HepG2 (cell line): ENCODE data around the gene SLC16A6. TPM values are rescaled to one million over a fixed set of nuclear protein-coding genes. Genes with fewer than 3 reads are reported as not detected.

Experiments used
- BHLHE40 ChIP-seq: IDR thresholded peaks from 2 replicates; pipeline ENCODE4 v1.6.1; 2011; ENCODE audit warnings: low read length, improper control_type of control experiment
- FUBP1 ChIP-seq: sonication (generic); formaldehyde crosslinking; IDR thresholded peaks from 2 replicates; pipeline ENCODE4 v1.5.1; 2020; ENCODE audit warnings: missing genetic modification reagents, mild to moderate bottlenecking, borderline replicate concordance
- GABPA ChIP-seq, 2 experiments: IDR thresholded peaks; 2 replicates each; pipeline ENCODE4 v1.6.1; 2011 to 2016; ENCODE audit warnings: low read depth in 2 of 2, low read length in 1 of 2, missing biosample characterization in 1 of 2, missing genetic modification characterization in 1 of 2
- IRF2 ChIP-seq: IDR thresholded peaks from 2 replicates; pipeline ENCODE4 v1.6.1; 2018; ENCODE audit warnings: missing genetic modification reagents, missing compliant biosample characterization
- MEIS2 ChIP-seq: sonication (generic); formaldehyde crosslinking; IDR thresholded peaks from 2 replicates; pipeline ENCODE4 v1.9.0; 2021; ENCODE audit warnings: mild to moderate bottlenecking, missing genetic modification reagents
- RAD21 ChIP-seq: fragments of 450-650 bp; formaldehyde crosslinking; IDR thresholded peaks from 2 replicates; pipeline ENCODE4 v1.5.0; 2020; ENCODE audit warnings: mild to moderate bottlenecking
- TSC22D2 ChIP-seq: sonication (generic); formaldehyde crosslinking; IDR thresholded peaks from 2 replicates; pipeline ENCODE4 v1.5.1; 2020; ENCODE audit warnings: missing genetic modification reagents, mild to moderate bottlenecking, borderline replicate concordance
- U2AF2 ChIP-seq: fragments of 200-400 bp; formaldehyde crosslinking; IDR thresholded peaks from 2 replicates; pipeline ENCODE4 v1.6.1; 2017; ENCODE audit warnings: low read depth, mild to moderate bottlenecking, low read length
- ZBTB10 ChIP-seq: sonication (generic); formaldehyde crosslinking; IDR thresholded peaks from 2 replicates; pipeline ENCODE4 v1.4.0; 2020; ENCODE audit warnings: missing genetic modification reagents, borderline replicate concordance
- ZNF224 ChIP-seq: sonication (generic); formaldehyde crosslinking; IDR thresholded peaks from 2 replicates; pipeline ENCODE4 v1.5.0; 2020; ENCODE audit warnings: mild to moderate bottlenecking, missing genetic modification reagents
- ZNF550 ChIP-seq: sonication (generic); formaldehyde crosslinking; IDR thresholded peaks from 2 replicates; pipeline ENCODE4 v1.4.0; 2020; ENCODE audit warnings: mild to moderate bottlenecking, missing genetic modification reagents, borderline replicate concordance
- ZNF598 ChIP-seq: sonication (generic); formaldehyde crosslinking; IDR thresholded peaks from 2 replicates; pipeline ENCODE4 v1.5.1; 2020; ENCODE audit warnings: mild to moderate bottlenecking, missing genetic modification reagents, borderline replicate concordance
- ZNF607 ChIP-seq: sonication (generic); formaldehyde crosslinking; IDR thresholded peaks from 2 replicates; pipeline ENCODE4 v1.5.1; 2020; ENCODE audit warnings: missing genetic modification reagents, mild to moderate bottlenecking, borderline replicate concordance
- ZNF674 ChIP-seq: sonication (generic); formaldehyde crosslinking; IDR thresholded peaks from 2 replicates; pipeline ENCODE4 v1.5.0; 2020; ENCODE audit warnings: low read depth, mild to moderate bottlenecking, missing genetic modification reagents
- ZSCAN12 ChIP-seq: sonication (generic); formaldehyde crosslinking; IDR thresholded peaks from 2 replicates; pipeline ENCODE4 v1.9.0; 2021; ENCODE audit warnings: mild to moderate bottlenecking, missing genetic modification reagents
- polyA plus RNA-seq, 8 experiments: library from polyadenylated mRNA; depleted of rRNA in 3 of 8; stranded (reverse) in 7 of 8; unstranded in 1 of 8; fragments of >200 nt; fragmentation: Illumina TruSeq in 4 of 8; extraction: Trizol in 4 of 8; gene quantifications; 2 replicates each; pipeline versions ENCODE4 v1.2.1 to v1.2.3, GENCODE V29; 2011 to 2016; ENCODE audit warnings: low read depth in 4 of 8, missing spikeins in 1 of 8, mixed read lengths in 1 of 8; ENCODE audit not compliant: insufficient read depth in 1 of 8
- total RNA-seq, 5 experiments: library from RNA; depleted of rRNA; stranded (reverse); fragments of >200 nt; fragmentation: Illumina TruSeq; extraction: Trizol; gene quantifications; 2 replicates each; pipeline ENCODE4 v1.2.3, GENCODE V29; 2016; ENCODE audit warnings: low read depth in 1 of 5
- TF ChIP-seq, protein P1 (sequence below): sonication (generic); formaldehyde crosslinking; IDR thresholded peaks from 2 replicates; pipeline ENCODE4 v1.4.0; 2020; ENCODE audit warnings: missing genetic modification reagents
- TF ChIP-seq, protein P2 (sequence below): sonication (generic); formaldehyde crosslinking; conservative IDR thresholded peaks from 2 replicates; pipeline ENCODE4 v1.5.0; 2020; ENCODE audit warnings: missing genetic modification reagents

Gene SLC16A6
- total and polyA plus RNA-seq, 2 of the 13 experiments (the other 11 are each of a cell fraction or from before 2014, with no cell fraction given) = 1.1 to 44.7 TPM

GRCh38 chr17:68290955-68291835 lies at the start of gene SLC16A6, which contains the start of gene ARSG (continued):
- TF ChIP-seq FUBP1 (CRISPR knock-in tag) (peak; percentile 81; the same call in 1 of the 2 replicates), GABPA (IDR thresholded peaks at IDR 0.05; ENCODE audit: low read depth, low read length) (no peak), GABPA (CRISPR knock-in tag; IDR thresholded peaks at IDR 0.05; ENCODE audit: low read depth) (no peak), U2AF2 (no peak), ZBTB10 (CRISPR knock-in tag) (peak; percentile 28; the same call in 1 of the 2 replicates), ZNF224 (CRISPR knock-in tag) (no peak), ZSCAN12 (CRISPR knock-in tag) (peak; percentile 91), TSC22D2 (CRISPR knock-in tag) (0 out of 2 replicates have a peak, but pooled peaks have one; percentile 26), ZNF598 (CRISPR knock-in tag) (0 out of 2 replicates have a peak, but pooled peaks have one; percentile 9), ZNF607 (CRISPR knock-in tag) (peak; percentile 93), BHLHE40 (no peak), MEIS2 (CRISPR knock-in tag) (peak; percentile 85), ZNF550 (no peak), IRF2 (CRISPR knock-in tag) (no peak; the same call in 1 of the 2 replicates), RAD21 (CRISPR knock-in tag) (peak; percentile 7; the same call in 1 of the 2 replicates), ZNF674 (0 out of 2 replicates have a peak, but pooled peaks have one; percentile 29)
- TF ChIP-seq, protein P1, sequence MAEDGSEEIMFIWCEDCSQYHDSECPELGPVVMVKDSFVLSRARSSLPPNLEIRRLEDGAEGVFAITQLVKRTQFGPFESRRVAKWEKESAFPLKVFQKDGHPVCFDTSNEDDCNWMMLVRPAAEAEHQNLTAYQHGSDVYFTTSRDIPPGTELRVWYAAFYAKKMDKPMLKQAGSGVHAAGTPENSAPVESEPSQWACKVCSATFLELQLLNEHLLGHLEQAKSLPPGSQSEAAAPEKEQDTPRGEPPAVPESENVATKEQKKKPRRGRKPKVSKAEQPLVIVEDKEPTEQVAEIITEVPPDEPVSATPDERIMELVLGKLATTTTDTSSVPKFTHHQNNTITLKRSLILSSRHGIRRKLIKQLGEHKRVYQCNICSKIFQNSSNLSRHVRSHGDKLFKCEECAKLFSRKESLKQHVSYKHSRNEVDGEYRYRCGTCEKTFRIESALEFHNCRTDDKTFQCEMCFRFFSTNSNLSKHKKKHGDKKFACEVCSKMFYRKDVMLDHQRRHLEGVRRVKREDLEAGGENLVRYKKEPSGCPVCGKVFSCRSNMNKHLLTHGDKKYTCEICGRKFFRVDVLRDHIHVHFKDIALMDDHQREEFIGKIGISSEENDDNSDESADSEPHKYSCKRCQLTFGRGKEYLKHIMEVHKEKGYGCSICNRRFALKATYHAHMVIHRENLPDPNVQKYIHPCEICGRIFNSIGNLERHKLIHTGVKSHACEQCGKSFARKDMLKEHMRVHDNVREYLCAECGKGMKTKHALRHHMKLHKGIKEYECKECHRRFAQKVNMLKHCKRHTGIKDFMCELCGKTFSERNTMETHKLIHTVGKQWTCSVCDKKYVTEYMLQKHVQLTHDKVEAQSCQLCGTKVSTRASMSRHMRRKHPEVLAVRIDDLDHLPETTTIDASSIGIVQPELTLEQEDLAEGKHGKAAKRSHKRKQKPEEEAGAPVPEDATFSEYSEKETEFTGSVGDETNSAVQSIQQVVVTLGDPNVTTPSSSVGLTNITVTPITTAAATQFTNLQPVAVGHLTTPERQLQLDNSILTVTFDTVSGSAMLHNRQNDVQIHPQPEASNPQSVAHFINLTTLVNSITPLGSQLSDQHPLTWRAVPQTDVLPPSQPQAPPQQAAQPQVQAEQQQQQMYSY = 0 out of 2 replicates have a peak, but pooled peaks have one; percentile 29
- TF ChIP-seq, protein P2, sequence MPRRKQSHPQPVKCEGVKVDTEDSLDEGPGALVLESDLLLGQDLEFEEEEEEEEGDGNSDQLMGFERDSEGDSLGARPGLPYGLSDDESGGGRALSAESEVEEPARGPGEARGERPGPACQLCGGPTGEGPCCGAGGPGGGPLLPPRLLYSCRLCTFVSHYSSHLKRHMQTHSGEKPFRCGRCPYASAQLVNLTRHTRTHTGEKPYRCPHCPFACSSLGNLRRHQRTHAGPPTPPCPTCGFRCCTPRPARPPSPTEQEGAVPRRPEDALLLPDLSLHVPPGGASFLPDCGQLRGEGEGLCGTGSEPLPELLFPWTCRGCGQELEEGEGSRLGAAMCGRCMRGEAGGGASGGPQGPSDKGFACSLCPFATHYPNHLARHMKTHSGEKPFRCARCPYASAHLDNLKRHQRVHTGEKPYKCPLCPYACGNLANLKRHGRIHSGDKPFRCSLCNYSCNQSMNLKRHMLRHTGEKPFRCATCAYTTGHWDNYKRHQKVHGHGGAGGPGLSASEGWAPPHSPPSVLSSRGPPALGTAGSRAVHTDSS (CRISPR knock-in tag) = peak; percentile 84; the same call in 1 of the 2 replicates
